WTC11 (cell line): ENCODE data around the gene HTR5A. TPM values are rescaled to one million over a fixed set of nuclear protein-coding genes. Genes with fewer than 3 reads are reported as not detected.

ENCODE experiments used
- ATAC-seq: fragments of 200-7000 bp; cut with Tn5 transposase; 2 replicates; pipeline ENCODE4 v1.10.0; 2021; ENCODE audit warnings: mild to moderate bottlenecking, moderate library complexity
- CTCF ChIA-PET: fragments of 300-600 bp; sonication (Branson Sonifier 250); formaldehyde crosslinking; loops from one replicate; lab custom pipeline; 2021; ENCODE audit warnings: antibody characterized with exemption; lab: Charles Lee
- POLR2A ChIA-PET: fragments of 350-600 bp; sonication (Branson Sonifier 250); formaldehyde crosslinking; loops from one replicate; lab custom pipeline; 2021; ENCODE audit warnings: antibody characterized with exemption; lab: Charles Lee
- DNase-seq: peaks from one replicate; pipeline ENCODE4 v3.0.0; 2021; ENCODE audit warnings: low spot score
- H3K27ac Mint-ChIP-seq: 2 replicates; pipeline ENCODE4 v1.8.0; 2021; ENCODE audit warnings: mixed read lengths
- H3K27me3 Mint-ChIP-seq: 2 replicates; pipeline ENCODE4 v1.8.0; 2021; ENCODE audit warnings: low read depth, mild to moderate bottlenecking, moderate library complexity, mixed read lengths
- H3K36me3 Mint-ChIP-seq: 2 replicates; pipeline ENCODE4 v1.8.0; 2021; ENCODE audit warnings: mixed read lengths
- H3K4me1 Mint-ChIP-seq: 2 replicates; pipeline ENCODE4 v1.8.0; 2022; ENCODE audit warnings: mixed read lengths
- H3K4me3 Mint-ChIP-seq: 2 replicates; pipeline ENCODE4 v1.8.0; 2021; ENCODE audit warnings: mild to moderate bottlenecking, moderate library complexity, mixed read lengths
- H3K9me3 Mint-ChIP-seq: 2 replicates; pipeline ENCODE4 v1.8.0; 2021; ENCODE audit warnings: mixed read lengths
- EMX1 ChIP-seq: fragments of 250-450 bp; sonication (Bioruptor Pico); IDR thresholded peaks from 2 replicates; pipeline ENCODE4 v1.8.0; 2021; ENCODE audit warnings: mild to moderate bottlenecking
- ESRRA ChIP-seq: sonication (generic); formaldehyde crosslinking; IDR thresholded peaks from 2 replicates; pipeline ENCODE4 v1.8.1; 2022; ENCODE audit warnings: mild to moderate bottlenecking, missing genetic modification reagents, borderline replicate concordance
- FOXK1 ChIP-seq: sonication (generic); formaldehyde crosslinking; IDR thresholded peaks from 2 replicates; pipeline ENCODE4 v1.8.0; 2022; ENCODE audit warnings: mild to moderate bottlenecking, moderate library complexity, missing genetic modification reagents
- GRHL2 ChIP-seq: fragments of 250-450 bp; sonication (Bioruptor Pico); IDR thresholded peaks from 2 replicates; pipeline ENCODE4 v1.8.0; 2022; ENCODE audit warnings: mild to moderate bottlenecking, moderate library complexity; ENCODE audit not compliant: insufficient replicate concordance, severe bottlenecking
- JUN ChIP-seq: sonication (generic); formaldehyde crosslinking; IDR thresholded peaks from 2 replicates; pipeline ENCODE4 v1.8.0; 2023; ENCODE audit warnings: mild to moderate bottlenecking, missing genetic modification reagents
- KAT7 ChIP-seq: sonication (generic); formaldehyde crosslinking; IDR thresholded peaks from 2 replicates; pipeline ENCODE4 v1.8.1; 2023; ENCODE audit warnings: missing genetic modification reagents, mild to moderate bottlenecking, borderline replicate concordance
- OVOL2 ChIP-seq: fragments of 250-450 bp; sonication (Bioruptor Pico); IDR thresholded peaks from 2 replicates; pipeline ENCODE4 v1.9.0; 2021; ENCODE audit warnings: mild to moderate bottlenecking, borderline replicate concordance
- PRRX2 ChIP-seq: fragments of 250-450 bp; sonication (Bioruptor Pico); IDR thresholded peaks from 2 replicates; pipeline ENCODE4 v1.8.0; 2021; ENCODE audit warnings: mild to moderate bottlenecking
- SMAD3 ChIP-seq: sonication (generic); formaldehyde crosslinking; IDR thresholded peaks from 2 replicates; pipeline ENCODE4 v1.8.0; 2022; ENCODE audit warnings: missing genetic modification reagents, mild to moderate bottlenecking, borderline replicate concordance
- TEAD1 ChIP-seq: sonication (generic); formaldehyde crosslinking; IDR thresholded peaks from 2 replicates; pipeline ENCODE4 v1.8.0; 2022; ENCODE audit warnings: mild to moderate bottlenecking, missing genetic modification reagents
- ZNF219 ChIP-seq: sonication (generic); formaldehyde crosslinking; IDR thresholded peaks from 2 replicates; pipeline ENCODE4 v1.8.0; 2023; ENCODE audit warnings: missing genetic modification reagents, mild to moderate bottlenecking, borderline replicate concordance
- ZNF396 ChIP-seq: fragments of 250-450 bp; sonication (Bioruptor Pico); IDR thresholded peaks from 2 replicates; pipeline ENCODE4 v1.8.0; 2021; ENCODE audit warnings: mild to moderate bottlenecking, moderate library complexity, borderline replicate concordance
- ZNF423 ChIP-seq: fragments of 250-450 bp; sonication (Bioruptor Pico); IDR thresholded peaks from 2 replicates; pipeline ENCODE4 v2.1.2; 2022; ENCODE audit warnings: mild to moderate bottlenecking, moderate library complexity
- total RNA-seq: library from RNA; stranded (reverse); gene quantifications from 3 replicates; pipeline ENCODE4 v1.2.3, GENCODE V29; 2021
- TF ChIP-seq, protein P1 (sequence below): sonication (generic); formaldehyde crosslinking; IDR thresholded peaks from 2 replicates; pipeline ENCODE4 v1.8.0; 2022; ENCODE audit warnings: mild to moderate bottlenecking, missing genetic modification reagents
- TF ChIP-seq, protein P2 (sequence below): sonication (generic); formaldehyde crosslinking; IDR thresholded peaks from 2 replicates; pipeline ENCODE4 v1.8.0; 2023; ENCODE audit warnings: missing genetic modification reagents, mild to moderate bottlenecking, borderline replicate concordance
- TF ChIP-seq, protein P3 (sequence below): fragments of 250-450 bp; sonication (Bioruptor Pico); IDR thresholded peaks from 2 replicates; pipeline ENCODE4 v2.1.2; 2022; ENCODE audit warnings: mild to moderate bottlenecking, moderate library complexity
- TF ChIP-seq, protein P4 (sequence below): sonication (generic); formaldehyde crosslinking; IDR thresholded peaks from 2 replicates; pipeline ENCODE4 v1.8.1; 2022; ENCODE audit warnings: low read depth, missing genetic modification reagents, borderline replicate concordance
- TF ChIP-seq, protein P5 (sequence below): sonication (generic); formaldehyde crosslinking; IDR thresholded peaks from 2 replicates; pipeline ENCODE4 v1.8.1; 2022; ENCODE audit warnings: missing genetic modification reagents, borderline replicate concordance

HTR5A gene
- total RNA-seq, 1 experiment from 2014 or later = not detected

DNA sequence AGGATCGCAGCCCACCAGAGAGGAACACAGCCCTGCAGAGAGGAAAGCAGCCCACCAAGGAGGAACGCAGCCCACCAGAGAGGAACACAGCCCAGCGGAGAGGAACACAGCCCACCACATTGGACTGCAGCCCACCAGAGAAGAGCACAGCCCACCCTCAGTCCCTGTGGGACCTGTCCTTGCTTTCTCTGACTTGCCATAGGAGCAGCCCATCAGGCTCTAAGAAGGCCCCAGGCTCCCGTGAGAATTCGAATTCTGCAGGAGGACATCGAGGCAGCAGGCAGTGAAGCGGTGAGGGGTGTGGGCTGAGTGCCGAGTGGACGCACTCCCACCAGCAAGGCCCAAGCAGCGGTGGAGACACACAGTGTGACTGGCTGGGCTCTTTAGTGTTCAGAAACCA, 59.1 kb downstream of the HTR5A start:
- no peaks in the 10 kb centered on the region for H3K4me1 Mint-ChIP-seq
- no peak overlapping the region for H3K27ac Mint-ChIP-seq
- no peaks in the 10 kb centered on the region; the same call in 1 of the 2 replicates for H3K27me3 Mint-ChIP-seq
- H3K9me3 Mint-ChIP-seq = peaks cover 19% of the 10 kb centered on the region
- TF ChIP-seq TEAD1 (CRISPR knock-in tag) = no peak
- TF ChIP-seq ZNF396 (CRISPR knock-in tag) = no peak
- TF ChIP-seq, protein P1, sequence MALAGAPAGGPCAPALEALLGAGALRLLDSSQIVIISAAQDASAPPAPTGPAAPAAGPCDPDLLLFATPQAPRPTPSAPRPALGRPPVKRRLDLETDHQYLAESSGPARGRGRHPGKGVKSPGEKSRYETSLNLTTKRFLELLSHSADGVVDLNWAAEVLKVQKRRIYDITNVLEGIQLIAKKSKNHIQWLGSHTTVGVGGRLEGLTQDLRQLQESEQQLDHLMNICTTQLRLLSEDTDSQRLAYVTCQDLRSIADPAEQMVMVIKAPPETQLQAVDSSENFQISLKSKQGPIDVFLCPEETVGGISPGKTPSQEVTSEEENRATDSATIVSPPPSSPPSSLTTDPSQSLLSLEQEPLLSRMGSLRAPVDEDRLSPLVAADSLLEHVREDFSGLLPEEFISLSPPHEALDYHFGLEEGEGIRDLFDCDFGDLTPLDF (CRISPR knock-in tag) = no peak
- TF ChIP-seq ZNF423 (CRISPR knock-in tag) = no peak
- TF ChIP-seq, protein P2, sequence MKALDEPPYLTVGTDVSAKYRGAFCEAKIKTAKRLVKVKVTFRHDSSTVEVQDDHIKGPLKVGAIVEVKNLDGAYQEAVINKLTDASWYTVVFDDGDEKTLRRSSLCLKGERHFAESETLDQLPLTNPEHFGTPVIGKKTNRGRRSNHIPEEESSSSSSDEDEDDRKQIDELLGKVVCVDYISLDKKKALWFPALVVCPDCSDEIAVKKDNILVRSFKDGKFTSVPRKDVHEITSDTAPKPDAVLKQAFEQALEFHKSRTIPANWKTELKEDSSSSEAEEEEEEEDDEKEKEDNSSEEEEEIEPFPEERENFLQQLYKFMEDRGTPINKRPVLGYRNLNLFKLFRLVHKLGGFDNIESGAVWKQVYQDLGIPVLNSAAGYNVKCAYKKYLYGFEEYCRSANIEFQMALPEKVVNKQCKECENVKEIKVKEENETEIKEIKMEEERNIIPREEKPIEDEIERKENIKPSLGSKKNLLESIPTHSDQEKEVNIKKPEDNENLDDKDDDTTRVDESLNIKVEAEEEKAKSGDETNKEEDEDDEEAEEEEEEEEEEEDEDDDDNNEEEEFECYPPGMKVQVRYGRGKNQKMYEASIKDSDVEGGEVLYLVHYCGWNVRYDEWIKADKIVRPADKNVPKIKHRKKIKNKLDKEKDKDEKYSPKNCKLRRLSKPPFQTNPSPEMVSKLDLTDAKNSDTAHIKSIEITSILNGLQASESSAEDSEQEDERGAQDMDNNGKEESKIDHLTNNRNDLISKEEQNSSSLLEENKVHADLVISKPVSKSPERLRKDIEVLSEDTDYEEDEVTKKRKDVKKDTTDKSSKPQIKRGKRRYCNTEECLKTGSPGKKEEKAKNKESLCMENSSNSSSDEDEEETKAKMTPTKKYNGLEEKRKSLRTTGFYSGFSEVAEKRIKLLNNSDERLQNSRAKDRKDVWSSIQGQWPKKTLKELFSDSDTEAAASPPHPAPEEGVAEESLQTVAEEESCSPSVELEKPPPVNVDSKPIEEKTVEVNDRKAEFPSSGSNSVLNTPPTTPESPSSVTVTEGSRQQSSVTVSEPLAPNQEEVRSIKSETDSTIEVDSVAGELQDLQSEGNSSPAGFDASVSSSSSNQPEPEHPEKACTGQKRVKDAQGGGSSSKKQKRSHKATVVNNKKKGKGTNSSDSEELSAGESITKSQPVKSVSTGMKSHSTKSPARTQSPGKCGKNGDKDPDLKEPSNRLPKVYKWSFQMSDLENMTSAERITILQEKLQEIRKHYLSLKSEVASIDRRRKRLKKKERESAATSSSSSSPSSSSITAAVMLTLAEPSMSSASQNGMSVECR (CRISPR knock-in tag) = no peak
- TF ChIP-seq, protein P3, sequence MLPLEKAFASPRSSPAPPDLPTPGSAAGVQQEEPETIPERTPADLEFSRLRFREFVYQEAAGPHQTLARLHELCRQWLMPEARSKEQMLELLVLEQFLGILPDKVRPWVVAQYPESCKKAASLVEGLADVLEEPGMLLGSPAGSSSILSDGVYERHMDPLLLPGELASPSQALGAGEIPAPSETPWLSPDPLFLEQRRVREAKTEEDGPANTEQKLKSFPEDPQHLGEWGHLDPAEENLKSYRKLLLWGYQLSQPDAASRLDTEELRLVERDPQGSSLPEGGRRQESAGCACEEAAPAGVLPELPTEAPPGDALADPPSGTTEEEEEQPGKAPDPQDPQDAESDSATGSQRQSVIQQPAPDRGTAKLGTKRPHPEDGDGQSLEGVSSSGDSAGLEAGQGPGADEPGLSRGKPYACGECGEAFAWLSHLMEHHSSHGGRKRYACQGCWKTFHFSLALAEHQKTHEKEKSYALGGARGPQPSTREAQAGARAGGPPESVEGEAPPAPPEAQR = no peak
- TF ChIP-seq OVOL2 (CRISPR knock-in tag) = no peak
- TF ChIP-seq JUN = no peak
- TF ChIP-seq GRHL2 (CRISPR knock-in tag) = no peak
- TF ChIP-seq, protein P4, sequence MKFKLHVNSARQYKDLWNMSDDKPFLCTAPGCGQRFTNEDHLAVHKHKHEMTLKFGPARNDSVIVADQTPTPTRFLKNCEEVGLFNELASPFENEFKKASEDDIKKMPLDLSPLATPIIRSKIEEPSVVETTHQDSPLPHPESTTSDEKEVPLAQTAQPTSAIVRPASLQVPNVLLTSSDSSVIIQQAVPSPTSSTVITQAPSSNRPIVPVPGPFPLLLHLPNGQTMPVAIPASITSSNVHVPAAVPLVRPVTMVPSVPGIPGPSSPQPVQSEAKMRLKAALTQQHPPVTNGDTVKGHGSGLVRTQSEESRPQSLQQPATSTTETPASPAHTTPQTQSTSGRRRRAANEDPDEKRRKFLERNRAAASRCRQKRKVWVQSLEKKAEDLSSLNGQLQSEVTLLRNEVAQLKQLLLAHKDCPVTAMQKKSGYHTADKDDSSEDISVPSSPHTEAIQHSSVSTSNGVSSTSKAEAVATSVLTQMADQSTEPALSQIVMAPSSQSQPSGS (CRISPR knock-in tag) = no peak
- no peak for TF ChIP-seq FOXK1 (CRISPR knock-in tag)
- TF ChIP-seq ESRRA (CRISPR knock-in tag) = no peak
- no peak for TF ChIP-seq ZNF219
- TF ChIP-seq, protein P5, sequence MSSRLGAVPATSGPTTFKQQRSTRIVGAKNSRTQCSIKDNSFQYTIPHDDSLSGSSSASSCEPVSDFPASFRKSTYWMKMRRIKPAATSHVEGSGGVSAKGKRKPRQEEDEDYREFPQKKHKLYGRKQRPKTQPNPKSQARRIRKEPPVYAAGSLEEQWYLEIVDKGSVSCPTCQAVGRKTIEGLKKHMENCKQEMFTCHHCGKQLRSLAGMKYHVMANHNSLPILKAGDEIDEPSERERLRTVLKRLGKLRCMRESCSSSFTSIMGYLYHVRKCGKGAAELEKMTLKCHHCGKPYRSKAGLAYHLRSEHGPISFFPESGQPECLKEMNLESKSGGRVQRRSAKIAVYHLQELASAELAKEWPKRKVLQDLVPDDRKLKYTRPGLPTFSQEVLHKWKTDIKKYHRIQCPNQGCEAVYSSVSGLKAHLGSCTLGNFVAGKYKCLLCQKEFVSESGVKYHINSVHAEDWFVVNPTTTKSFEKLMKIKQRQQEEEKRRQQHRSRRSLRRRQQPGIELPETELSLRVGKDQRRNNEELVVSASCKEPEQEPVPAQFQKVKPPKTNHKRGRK (CRISPR knock-in tag) = no peak
- no peak for TF ChIP-seq KAT7 (CRISPR knock-in tag)
- no peak for TF ChIP-seq PRRX2 (CRISPR knock-in tag)
- TF ChIP-seq EMX1 (CRISPR knock-in tag) = no peak
- TF ChIP-seq SMAD3 = no peak
- ATAC-seq (no peak), DNase-seq (no peak)
- H3K4me3 Mint-ChIP-seq = no peak overlapping the region
- 0 out of 2 replicates have a peak, but pooled peaks cover 2% of the 10 kb centered on the region for H3K36me3 Mint-ChIP-seq
- ChIA-PET CTCF (no interaction called here), POLR2A (no interaction called here)
